ENCODE measurements around the gene MFAP1.
"Not testable (repeated sequence)": the region's sequence is repeated elsewhere in the genome, so short reads cannot be mapped to it uniquely, and the experiment has no call there.

Gene MFAP1

GRCh38 chr15:43824302-43825246, at the start of gene MFAP1:
Gene MFAP1, minus strand, starts transcription at chr15:43824690. Its CDS starts 121 bp downstream, at chr15:43824569.
- peak; percentile 97 for DNase-seq

- DNase-seq = no peak
Measured at GRCh38 chr15:43873651-43874050, 49.2 kb upstream of the MFAP1 start.

GRCh38 chr15:43872416-43873020, 48.0 kb upstream of the MFAP1 start:
- peak; percentile 47 for DNase-seq

GRCh38 chr15:43871835-43872234, 47.3 kb upstream of the MFAP1 start:
- DNase-seq = no peak

- no peak for DNase-seq
Measured at GRCh38 chr15:43868406-43868805, 43.9 kb upstream of the MFAP1 start.

- no peak for DNase-seq
Measured at GRCh38 chr15:43867096-43867495, 42.6 kb upstream of the MFAP1 start.

- not testable (repeated sequence) for DNase-seq
Measured at GRCh38 chr15:43866636-43867035, 42.1 kb upstream of the MFAP1 start.

- no peak for DNase-seq
Measured at GRCh38 chr15:43859546-43859945, 35.1 kb upstream of the MFAP1 start.

- DNase-seq = no peak
Measured at GRCh38 chr15:43854801-43855200, 30.3 kb upstream of the MFAP1 start.

GRCh38 chr15:43852607-43853006, 28.1 kb upstream of the MFAP1 start:
- DNase-seq = no peak

- no peak for DNase-seq
Measured at GRCh38 chr15:43851251-43851650, 26.8 kb upstream of the MFAP1 start.

- no peak for DNase-seq
Measured at GRCh38 chr15:43845421-43845820, 20.9 kb upstream of the MFAP1 start.

- not testable (repeated sequence) for DNase-seq
Measured at GRCh38 chr15:43832485-43832884, 8.0 kb upstream of the MFAP1 start.

- DNase-seq = not testable (repeated sequence)
Measured at GRCh38 chr15:43831519-43832052, 7.1 kb upstream of the MFAP1 start.

GRCh38 chr15:43830691-43831275, 6.3 kb upstream of the MFAP1 start:
- DNase-seq = not testable (repeated sequence)

GRCh38 chr15:43829951-43830540, 5.6 kb upstream of the MFAP1 start:
- not testable (repeated sequence) for DNase-seq

- no peak for DNase-seq
Measured at GRCh38 chr15:43828061-43828657, 3.7 kb upstream of the MFAP1 start.

- DNase-seq = peak; percentile 45
Measured at GRCh38 chr15:43826508-43827341, 2.2 kb upstream of the MFAP1 start, which contains the start of gene WDR76. Gene WDR76, plus strand, starts transcription at chr15:43827002. Its CDS starts 31 bp downstream, at chr15:43827033.

GRCh38 chr15:43826029-43826507, 1.6 kb upstream of the MFAP1 start:
- no peak for DNase-seq

GRCh38 chr15:43825305-43825704, 815 bp upstream of the MFAP1 start:
- not testable (repeated sequence) for DNase-seq

- no peak for DNase-seq
Measured at GRCh38 chr15:43821505-43821904, 3.0 kb downstream of the MFAP1 start.
